NT2/D1 (cell line): ENCODE measurements around the gene ATP9A.

ENCODE experiments used
- SUZ12 ChIP-seq: IDR thresholded peaks from 2 replicates; pipeline ENCODE4 v1.6.1; 2011; ENCODE audit not compliant: insufficient read length, insufficient read depth; ENCODE audit errors: extremely low read depth
- YY1 ChIP-seq: IDR thresholded peaks from 2 replicates; pipeline ENCODE4 v1.6.1; 2011; ENCODE audit not compliant: insufficient read length, insufficient read depth

- TF ChIP-seq YY1 (no peak), SUZ12 (no peak)
Observed at GRCh38 chr20:51565298-51566144, 202.7 kb downstream of the ATP9A start.
